LoVo (cell line): ENCODE data around the gene DNAJB5.
"Not testable (repeated sequence)": the region's sequence is repeated elsewhere in the genome, so short reads cannot be mapped to it uniquely, and the experiment has no call there.

Experiments
- DNase-seq: peaks from one replicate; pipeline ENCODE4 v3.0.0-alpha.2; 2016; ENCODE audit warnings: low spot score

Gene DNAJB5

GRCh38 chr9:34989003-34989945 lies at the start of gene DNAJB5:
DNAJB5 (plus strand) TSS chr9:34989745; CDS start chr9:34990631, 886 bp downstream.
- DNase-seq: peak; percentile 98

GRCh38 chr9:34939989-34940388 lies 49.6 kb upstream of the DNAJB5 start:
- not testable (repeated sequence) for DNase-seq

DNA sequence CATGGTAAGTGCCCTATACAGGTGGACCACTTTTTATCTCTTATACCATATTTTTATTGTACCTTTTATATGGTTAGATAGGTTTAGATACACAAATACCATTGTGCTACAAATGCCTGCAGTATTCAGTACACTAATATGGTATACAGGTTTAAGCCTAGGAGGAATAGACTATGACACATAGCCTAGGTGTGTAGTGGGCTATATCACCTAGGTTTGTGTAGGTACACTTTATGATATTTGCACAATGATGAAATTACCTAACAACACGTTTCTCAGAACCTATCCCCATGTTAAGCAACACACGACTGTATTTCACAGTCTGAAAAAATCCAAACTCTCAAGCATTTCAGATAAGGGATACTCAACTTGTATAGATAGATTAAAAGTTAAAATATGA lies 41.1 kb upstream of the DNAJB5 start:
- DNase-seq: no peak

GRCh38 chr9:34954225-34954624 lies 35.3 kb upstream of the DNAJB5 start:
- no peak for DNase-seq

DNA sequence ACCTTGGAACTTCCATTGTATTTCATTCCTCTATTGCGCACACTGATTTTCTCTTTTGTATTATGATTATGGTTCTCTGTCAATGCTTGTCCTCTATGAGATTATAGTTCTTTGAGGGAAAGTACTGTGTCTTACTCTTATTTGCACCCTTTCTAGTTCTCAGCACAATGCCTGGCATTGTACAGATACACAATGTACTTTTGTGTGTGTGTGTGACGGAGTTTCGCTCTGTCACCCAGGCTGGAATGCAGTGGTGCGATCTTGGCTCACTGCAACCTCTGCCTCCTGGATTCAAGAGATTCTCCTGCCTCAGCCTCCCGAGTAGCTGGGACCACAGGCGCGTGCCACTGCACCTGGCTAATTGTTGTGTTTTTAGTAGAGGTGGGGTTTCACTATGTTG lies 33.5 kb upstream of the DNAJB5 start:
- not testable (repeated sequence) for DNase-seq

DNA sequence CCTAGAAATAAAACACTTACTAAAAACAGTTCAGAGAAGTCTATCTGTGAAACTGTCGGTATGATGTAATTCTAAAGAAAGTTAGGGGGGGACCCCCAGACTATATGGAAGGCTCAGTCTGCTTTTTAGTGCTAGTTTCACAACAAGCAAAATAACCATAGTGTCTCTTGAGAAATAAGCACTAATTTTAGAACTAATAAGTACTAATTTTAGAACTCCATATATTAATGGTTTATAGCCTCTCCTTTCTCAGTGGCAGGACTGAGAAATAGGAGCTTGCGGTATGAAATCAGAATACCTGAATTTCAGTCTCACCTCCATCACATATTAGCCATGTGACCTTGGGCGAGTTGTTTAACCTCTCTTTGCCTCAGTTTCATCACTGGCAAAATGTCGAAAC lies 32.9 kb upstream of the DNAJB5 start:
- DNase-seq: no peak

GRCh38 chr9:34957492-34958410 lies 31.8 kb upstream of the DNAJB5 start, which contains the start of gene PHF24:
PHF24 (plus strand) TSS chr9:34958285; CDS start chr9:34971299, 13,014 bp downstream.
- DNase-seq: peak; percentile 22

DNA sequence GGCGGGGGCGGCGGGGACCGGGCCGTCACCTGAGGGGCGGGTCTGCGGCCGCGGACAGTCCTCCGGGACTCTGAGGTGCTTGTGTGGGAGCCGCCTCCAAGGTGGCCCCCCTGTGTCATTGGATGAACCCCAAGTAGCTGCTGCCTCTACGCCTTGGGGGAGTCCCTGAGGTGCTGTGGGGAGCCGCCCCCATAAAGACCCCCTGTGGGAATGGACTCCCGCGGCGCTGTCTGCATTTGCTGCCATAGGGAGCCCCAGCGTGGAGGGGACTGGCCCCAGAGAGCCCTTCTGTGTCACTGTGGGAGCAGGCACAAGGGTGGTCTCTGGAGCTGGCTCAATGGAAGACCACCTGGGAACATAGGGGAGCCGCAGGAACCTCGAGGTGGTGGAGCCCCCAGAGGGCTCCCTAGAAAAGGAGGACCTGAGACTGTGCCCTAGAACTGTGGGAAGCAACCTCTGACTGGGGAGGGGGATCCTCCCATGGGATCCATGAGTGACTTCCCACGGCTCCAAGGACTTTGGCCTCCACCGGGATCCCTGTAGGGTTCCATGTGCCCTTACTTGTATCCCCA lies 31.0 kb upstream of the DNAJB5 start:
- no peak for DNase-seq

- no peak for DNase-seq
Observed at GRCh38 chr9:34959461-34959860, 30.1 kb upstream of the DNAJB5 start.

- DNase-seq: no peak
Observed at GRCh38 chr9:34961574-34962490, 27.7 kb upstream of the DNAJB5 start.

DNA sequence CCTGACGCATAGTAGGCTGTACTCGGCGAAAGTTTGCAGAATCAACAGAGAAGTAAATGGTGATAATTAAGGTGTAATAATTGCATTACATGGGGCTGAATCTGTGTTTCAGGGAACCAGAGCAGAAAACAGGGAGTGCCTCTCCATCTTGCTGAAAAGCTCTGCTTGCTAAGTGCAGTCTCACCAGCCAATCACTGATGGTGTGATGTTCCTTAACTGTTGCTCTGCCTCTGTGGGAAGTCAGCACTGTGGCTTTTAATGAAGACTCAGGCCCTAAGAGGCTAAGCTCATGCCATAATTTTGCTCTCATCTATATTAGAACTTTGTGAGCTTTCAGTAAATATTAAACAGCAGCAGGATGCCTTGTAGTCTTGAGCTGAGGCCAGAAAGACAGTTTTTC lies 27.0 kb upstream of the DNAJB5 start:
- DNase-seq: no peak

DNA sequence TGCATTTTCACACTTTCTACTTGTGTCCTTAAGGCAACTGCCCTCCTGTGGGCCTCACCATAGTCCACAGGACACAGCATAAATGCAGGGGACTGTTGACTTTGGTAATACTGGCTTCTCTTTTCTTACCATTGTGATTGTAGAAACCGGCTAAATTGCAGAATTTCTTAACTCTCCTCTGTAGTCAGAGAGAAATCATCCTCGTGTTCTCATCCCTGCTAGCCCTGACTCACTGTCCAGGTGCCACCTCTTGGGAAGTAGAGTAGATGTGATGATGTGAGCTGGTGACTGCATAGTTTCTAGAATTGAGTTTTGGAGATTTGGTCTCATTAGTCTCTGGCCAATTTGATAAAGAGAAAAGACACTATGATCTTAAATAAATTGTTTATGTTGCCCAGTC lies 26.0 kb upstream of the DNAJB5 start:
- no peak for DNase-seq

DNA sequence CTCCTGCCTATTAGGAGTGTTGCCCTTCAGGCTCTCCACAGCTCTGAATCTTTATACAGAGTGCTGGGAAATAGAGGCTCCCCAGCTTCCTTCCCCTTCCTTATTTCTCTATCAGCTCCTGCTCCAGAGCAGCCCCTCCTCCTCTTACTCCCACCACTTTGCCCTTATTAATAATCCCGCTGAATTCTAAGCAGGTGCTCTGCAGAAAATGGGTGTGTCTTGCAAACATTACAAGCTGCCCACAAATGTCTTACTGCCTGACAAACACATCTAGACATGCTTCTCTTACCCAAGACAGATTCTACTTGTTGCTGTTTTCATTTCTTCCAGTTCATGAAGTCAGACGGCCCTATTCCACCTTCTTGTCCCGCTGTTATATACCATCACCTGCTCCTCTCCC lies 25.1 kb upstream of the DNAJB5 start:
- no peak for DNase-seq

DNA sequence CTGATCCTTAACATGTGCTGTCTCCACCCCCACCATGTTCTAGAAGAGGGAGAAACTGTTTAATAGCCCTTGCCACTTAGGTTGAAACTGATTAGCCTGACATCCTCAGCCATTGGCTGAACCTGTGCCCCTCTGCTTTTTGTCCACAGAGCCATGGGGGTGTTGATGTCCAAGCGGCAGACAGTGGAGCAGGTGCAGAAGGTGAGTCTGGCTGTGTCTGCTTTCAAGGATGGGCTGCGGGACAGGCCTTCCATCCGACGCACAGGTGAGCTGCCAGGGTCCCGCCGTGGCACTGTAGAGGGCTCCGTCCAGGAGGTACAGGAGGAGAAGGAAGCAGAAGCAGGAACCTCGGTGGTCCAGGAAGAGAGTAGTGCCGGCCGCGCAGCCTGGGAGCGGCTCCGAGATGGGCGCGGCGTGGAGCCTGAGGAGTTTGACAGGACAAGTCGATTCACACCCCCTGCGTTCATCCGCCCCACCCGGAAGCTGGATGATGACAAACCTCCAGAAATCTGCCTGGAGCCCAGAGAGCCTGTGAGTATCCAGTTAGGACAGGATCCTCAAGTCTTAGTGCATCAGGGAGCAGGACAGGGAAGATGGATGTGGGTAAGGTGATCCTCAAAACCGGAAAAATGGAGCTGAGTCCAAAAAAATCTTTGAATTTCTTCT lies 18.3 kb upstream of the DNAJB5 start:
- no peak for DNase-seq

- DNase-seq: no peak
Observed at GRCh38 chr9:34974664-34975063, 14.9 kb upstream of the DNAJB5 start.

DNA sequence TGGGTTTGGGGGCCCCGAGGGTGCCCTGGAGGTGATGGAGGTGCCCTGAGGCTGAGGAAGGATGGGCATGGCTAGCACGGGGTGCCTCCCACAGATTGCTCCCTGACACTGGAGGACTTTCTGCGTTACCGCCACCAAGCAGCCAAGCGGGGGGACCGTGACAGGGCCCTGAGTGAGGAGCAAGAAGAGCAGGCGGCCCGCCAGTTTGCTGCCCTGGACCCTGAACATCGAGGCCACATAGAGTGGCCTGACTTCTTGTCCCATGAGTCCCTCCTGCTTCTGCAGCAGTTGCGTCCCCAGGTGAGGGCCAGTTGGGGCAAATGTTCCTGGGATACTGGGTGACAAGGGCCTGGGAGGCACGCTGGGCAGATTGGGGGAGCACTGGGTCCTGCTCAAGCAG lies 13.1 kb upstream of the DNAJB5 start:
- DNase-seq: no peak

GRCh38 chr9:34976992-34977391 lies 12.6 kb upstream of the DNAJB5 start:
- DNase-seq: no peak

DNA sequence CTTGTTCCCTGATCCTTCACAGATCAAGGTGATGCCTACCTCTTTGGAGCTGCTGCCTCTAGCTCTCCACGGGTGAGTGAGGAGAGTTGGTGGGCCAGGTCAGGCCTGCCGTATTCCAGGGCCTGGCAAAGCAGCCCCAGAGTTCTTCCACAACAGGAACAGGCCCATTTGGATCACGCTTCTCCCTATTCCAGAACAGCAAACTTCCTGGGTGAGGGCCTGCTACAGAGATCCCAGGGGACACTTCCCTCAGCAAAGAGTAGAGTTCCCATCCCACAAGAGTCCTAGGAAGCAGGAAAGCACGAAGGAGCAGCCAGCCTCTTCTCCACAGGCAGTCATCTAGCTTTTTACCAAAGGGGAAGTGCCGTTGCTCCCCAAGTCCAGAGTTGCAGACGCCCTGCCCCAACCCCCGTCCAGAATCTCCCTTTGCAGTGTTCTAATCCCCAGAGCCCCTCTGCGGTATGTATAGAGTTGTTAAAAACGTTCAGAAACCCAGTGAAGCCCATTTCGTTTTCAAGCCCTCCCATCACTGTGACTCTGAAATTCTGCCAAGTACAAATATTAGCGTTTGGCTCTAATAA lies 9.3 kb upstream of the DNAJB5 start:
- DNase-seq: no peak

- DNase-seq: no peak
Observed at GRCh38 chr9:34982361-34982760, 7.2 kb upstream of the DNAJB5 start.

- DNase-seq: no peak
Observed at GRCh38 chr9:34983209-34983608, 6.3 kb upstream of the DNAJB5 start.
